Posterior vena cava (tissue), 2 donors: Measurements from ENCODE around the gene ABHD17C. TPM values are rescaled to one million over a fixed set of nuclear protein-coding genes. Genes with fewer than 3 reads are reported as not detected.

ENCODE experiments used
- DNase-seq: peaks from one replicate; pipeline ENCODE4 v3.0.0-alpha.2; 2020; ENCODE audit warnings: low spot score
- intact Hi-C, 2 donors: fragments of 100-400 bp; cut with DNase I; formaldehyde crosslinking; loops; one replicate each; pipeline versions ENCODE4 v1.14.1 to v1.14.2; 2022 to 2023
- total RNA-seq, 2 donors: library from RNA; stranded (reverse); fragmentation: NEBNext Ultra II Directional; extraction: Animal tissue kit (Norgen Biotek cat#: 25700); gene quantifications; one replicate each; pipeline ENCODE4 v1.2.1, GENCODE V29; 2021
- donor health status: DM: yes; HTN: yes; CAD: no.
- donor health status: DM: yes; HTN: yes; CAD: no.

The ABHD17C gene
- total RNA-seq, 2 donors from 2014 or later = 4.4 to 4.9 TPM

DNA sequence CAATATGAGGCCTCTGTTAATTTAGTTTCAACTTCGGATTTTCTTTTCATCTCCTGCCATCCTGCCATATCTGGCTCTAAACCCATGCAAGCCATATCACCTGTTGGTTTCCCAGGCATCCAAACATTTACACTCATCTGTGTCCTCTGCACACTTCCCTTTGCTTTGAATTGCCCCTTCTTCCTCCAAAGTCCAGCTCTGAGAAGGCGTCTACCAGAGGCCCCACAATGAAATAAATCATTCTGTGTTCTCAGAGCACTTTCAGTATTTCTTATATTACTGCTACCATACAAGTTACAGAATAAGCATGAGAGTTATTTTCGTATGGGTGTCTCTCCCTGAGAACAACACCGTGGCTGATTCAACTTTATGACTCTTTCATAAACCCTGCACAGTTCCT is 12.9 kb upstream of the ABHD17C start:
- intact Hi-C loops = loop anchor here in 1 of 2 donors (5.0 kb wide), 1 partner anchor 180 kb away; no protein-coding TSS in a partner anchor
- DNase-seq = no peak

DNA sequence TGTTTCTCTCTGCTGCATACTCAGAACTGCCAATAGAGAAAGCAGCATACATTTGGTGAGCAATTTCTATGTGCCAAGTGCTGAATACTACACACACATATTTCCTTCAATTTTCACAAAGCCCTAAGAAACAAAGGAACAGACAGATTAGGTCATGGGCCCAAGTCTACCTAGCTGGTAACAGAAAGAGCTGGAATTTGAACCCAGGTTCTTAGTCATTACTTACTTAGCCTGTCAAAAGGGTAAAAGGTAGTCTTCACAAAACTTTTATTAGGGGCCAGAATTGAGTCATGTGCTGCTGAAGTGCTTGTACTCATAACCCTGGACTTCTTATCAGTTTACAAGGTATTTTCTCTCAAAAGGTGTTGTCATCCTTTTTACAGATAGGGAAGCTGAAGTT is 10.4 kb upstream of the ABHD17C start:
- no peak for DNase-seq
- intact Hi-C loops = loop anchor here in 1 of 2 donors (5.0 kb wide), 1 partner anchor 178 kb away; no protein-coding TSS in a partner anchor

DNA sequence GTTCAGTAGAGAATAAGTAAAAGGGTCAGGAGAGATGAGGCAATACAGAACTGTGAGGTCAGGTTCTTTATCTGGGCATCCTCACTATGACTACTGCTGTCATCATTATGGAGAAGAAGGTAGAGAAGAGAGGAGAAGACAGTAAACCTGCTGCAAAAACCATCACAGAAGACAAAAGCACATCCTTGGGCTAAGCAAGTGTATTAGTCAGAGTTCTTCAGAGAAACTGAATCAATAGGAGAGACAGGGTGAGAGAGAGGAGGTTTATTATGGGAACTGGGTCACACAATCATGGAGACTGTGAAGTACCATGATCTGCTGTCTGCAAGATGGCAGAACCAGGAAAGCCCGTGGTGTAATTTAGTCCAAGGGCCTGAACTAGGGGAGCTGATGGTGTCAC is 9.5 kb upstream of the ABHD17C start:
- DNase-seq = no peak
- intact Hi-C loops = no loop called here

DNA sequence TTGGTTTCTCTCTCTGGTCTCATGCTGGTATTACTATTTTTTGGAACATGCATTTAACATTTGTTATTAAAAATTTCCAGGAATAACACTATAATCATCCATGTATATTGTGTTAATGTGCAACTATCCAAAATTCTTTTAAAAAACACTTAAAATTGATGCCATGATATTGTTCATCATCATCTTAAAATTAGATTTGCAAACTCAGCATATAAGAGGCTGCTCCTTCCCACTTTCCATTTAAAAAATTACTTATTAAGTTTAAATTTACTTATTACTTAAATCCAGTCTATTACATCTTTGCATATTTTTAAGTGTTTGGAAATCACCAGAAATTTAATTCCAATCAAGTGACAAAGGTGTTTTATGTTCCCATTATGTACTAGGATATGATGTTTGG is 5.8 kb upstream of the ABHD17C start:
- DNase-seq = no peak
- intact Hi-C loops = no loop called here

DNA sequence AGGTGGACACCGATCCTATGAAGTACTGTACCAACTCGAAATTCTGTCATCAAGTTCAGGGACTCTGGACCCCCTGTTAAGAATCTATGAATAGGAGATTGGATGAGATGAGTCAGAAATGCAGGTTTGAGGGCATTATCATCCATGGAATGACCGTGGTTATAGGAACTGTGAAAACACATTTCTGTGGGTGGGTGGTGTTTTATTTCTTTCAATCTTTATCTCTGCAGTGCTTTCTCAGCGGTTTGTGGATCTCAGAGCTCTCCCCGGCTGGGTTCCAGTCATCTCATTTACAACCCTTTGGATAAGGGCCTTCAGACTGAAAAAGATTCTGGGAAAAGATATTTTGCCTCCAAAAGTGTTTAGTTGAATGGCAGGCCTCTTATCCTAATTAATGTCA is 5.4 kb upstream of the ABHD17C start:
- DNase-seq = no peak
- intact Hi-C loops = no loop called here

- no peak for DNase-seq
- intact Hi-C loops = no loop called here
Observed at GRCh38 chr15:80691575-80691974, 3.5 kb upstream of the ABHD17C start.

- no peak for DNase-seq
- intact Hi-C loops = no loop called here
Observed at GRCh38 chr15:80693682-80694610, 1.2 kb upstream of the ABHD17C start.

DNA sequence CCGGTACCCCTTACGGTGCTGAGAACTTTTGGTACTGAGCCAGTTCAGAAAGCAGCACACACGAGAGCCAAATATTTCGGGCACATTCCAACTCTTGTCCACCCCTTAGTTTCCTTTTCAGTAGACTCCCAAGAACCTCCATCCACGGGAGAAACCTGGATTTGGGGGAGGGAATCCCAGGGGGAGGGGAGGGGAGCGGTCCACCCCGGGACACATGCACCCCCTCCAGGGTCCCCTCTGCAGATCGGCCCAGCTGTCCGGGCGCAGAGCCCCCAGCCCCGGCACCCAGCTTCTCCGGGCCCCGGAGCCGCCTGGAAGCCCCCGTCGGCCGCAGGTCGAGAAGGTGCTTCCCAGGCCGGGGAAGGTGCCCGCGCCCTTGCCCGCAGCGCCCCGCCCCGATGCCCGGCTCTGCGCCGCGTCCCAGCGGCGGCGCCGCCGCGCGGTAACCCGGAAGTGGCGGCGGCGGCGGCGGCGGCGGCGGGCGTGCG is 455 bp upstream of the ABHD17C start:
- DNase-seq = no peak
- intact Hi-C loops = no loop called here

DNA sequence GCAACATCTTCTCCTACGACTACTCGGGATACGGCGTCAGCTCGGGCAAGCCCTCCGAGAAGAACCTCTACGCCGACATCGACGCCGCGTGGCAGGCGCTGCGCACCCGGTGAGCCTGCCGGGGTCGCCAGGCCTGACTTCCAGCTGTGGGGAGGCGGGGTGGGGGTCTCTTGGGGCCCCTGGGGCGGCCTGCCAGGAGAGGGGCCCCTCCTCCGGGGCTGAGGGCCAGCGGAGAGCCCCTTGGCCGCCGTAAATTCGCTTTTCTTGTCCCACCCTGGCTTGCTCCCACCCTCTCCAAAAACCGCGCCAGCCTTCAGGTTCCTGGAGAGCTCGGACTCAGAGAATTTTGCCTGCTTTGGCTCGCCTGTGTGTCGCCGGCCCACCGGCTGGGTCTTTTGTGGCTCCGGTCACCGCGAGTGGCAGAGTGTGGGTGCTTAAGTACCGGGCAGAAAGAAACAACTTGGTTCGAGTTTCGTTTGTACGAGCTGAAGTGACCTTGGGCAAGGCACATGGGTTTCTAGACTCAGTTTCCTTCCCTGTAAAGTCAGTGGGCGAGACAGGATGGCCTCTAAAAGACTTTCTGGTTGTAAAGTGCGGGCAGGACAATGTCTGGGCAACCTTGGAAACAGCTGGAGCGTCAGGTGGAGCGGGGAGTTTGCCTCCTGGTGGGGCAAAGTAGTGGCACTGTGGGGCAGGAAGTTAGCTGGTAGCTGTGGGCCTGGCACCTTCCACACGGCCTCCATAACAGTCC is 976 bp downstream of the ABHD17C start:
- no peak for DNase-seq
- intact Hi-C loops = no loop called here

- intact Hi-C loops = no loop called here
- no peak for DNase-seq
Observed at GRCh38 chr15:80697075-80697685, 2.1 kb downstream of the ABHD17C start.

- DNase-seq = no peak
- intact Hi-C loops = no loop called here
Observed at GRCh38 chr15:80698676-80699075, 3.6 kb downstream of the ABHD17C start.

GRCh38 chr15:80699981-80700380 is 4.9 kb downstream of the ABHD17C start:
- intact Hi-C loops = loop anchor here in 1 of 2 donors (5.0 kb wide), 1 partner anchor 1023 kb away; no protein-coding TSS in a partner anchor

DNA sequence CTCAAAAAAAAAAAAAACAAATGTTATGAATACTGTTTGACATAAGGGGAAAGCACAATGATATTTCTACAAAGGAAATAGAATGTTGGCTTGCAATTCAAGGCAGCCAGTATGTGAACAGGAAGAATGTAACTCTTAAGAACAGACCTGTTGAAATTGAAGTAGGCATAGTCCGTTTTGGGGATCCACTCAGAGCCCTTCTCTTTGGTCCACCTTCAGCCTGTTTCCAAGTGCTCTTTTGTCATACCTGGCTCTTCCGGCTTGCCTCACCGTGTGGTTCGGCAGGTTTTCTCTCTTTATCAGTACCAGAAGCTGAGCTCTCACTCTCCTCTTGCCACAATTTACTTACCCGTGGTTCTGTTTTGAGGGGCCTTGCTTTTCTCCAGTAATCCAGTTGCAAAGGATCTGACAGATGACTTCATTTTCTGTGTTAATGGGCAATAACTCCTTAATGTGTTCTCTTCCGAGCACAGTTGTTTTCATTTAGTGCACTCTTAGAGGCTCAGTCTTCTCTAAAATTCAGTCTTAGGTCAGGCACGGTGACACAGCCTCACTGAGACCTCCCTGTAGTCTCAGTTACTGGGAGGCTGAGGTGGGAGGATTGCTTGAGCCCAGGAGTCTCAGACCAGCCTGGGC is 6.7 kb downstream of the ABHD17C start:
- intact Hi-C loops = loop anchor here in 1 of 2 donors (5.0 kb wide), 1 partner anchor 1024 kb away; no protein-coding TSS in a partner anchor
- DNase-seq = no peak

More at GRCh38 chr15:80699981-80700380, 4.9 kb downstream of the ABHD17C start:
- no peak for DNase-seq

DNA sequence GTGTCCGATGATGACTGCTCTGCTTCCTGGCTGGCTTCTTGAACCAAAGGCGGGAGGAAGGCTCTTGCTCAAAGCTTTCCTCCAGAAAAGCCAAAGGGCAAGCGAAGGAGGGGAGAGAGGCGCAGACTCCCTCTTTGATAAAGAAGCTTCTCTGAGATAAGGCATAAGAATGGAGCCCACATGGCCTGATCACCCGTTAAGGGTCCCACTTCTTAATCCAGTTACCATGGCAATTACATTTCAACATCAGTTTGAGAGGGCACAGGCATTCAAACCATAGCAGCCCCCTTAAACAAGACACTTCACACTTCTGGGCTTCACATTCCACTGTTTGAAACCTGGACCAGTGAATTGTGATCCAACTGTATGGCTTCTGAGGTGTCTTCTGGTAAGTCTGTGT is 8.0 kb downstream of the ABHD17C start:
- DNase-seq = no peak
- intact Hi-C loops = loop anchor here in 1 of 2 donors (5.0 kb wide), 1 partner anchor 1026 kb away; no protein-coding TSS in a partner anchor

DNA sequence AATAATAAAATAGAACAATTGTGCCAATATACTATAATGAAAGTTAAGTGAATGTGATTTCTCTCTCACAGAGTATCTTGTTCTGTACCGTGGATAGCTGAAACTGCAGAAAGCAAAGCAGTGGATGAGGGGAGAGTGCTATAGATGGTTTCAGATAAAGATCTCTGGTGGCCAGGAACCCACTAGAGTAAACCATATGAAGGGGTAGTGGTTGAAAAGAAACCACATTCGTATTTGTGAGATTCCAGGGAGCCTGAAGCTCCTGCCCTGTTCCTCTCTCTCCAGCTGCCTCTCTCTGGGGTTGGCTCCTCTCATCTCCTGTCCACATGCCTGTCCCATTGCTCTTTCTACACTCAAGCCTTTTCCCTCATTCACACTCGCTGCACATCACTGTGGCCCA is 8.9 kb downstream of the ABHD17C start:
- DNase-seq = no peak
- intact Hi-C loops = loop anchor here in 1 of 2 donors (5.0 kb wide), 1 partner anchor 1027 kb away; no protein-coding TSS in a partner anchor

GRCh38 chr15:80706161-80706560 is 11.1 kb downstream of the ABHD17C start:
- intact Hi-C loops = no loop called here
- DNase-seq = no peak

DNA sequence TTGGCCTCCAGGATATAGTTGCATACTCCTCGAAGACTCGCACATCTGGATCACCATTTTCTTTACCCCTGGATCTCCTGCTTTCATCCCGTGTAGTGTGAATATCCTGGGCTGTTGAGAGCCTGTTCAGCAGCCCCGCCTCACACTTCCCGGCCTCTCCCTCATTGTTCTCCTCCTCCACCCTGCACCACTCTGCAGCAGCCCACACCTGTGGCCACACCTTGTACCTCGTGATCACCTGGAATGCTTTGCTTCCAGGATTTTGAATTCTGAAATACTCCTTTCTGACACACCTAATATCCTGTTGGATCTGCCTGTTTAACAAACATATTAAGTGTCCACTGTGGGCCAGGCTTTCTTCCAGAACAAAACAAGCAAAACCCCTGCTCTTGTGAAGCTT is 14.4 kb downstream of the ABHD17C start:
- intact Hi-C loops = no loop called here
- no peak for DNase-seq

GRCh38 chr15:80710635-80711554 is 15.8 kb downstream of the ABHD17C start:
- no peak for DNase-seq
- intact Hi-C loops = loop anchor here in 1 of 2 donors (10.0 kb wide), 1 partner anchor 64 kb away; the partner anchor contains the start of gene CEMIP
